Stimulated activated CD8-positive, alpha-beta memory T cell treated with anti-CD3 and anti-CD28 coated beads, Interleukin-12 subunit alpha, Interleukin-12 subunit beta, amount 100 ng/mL, for 24 hours (primary cell): ENCODE results near the gene MORC3.
"Not testable (repeated sequence)": the region's sequence is repeated elsewhere in the genome, so short reads cannot be mapped to it uniquely, and the experiment has no call there.

Source experiments
- DNase-seq: peaks from one replicate; pipeline ENCODE4 v3.0.0-alpha.2; 2020; ENCODE audit errors: extremely low read depth

Gene MORC3, protein sequence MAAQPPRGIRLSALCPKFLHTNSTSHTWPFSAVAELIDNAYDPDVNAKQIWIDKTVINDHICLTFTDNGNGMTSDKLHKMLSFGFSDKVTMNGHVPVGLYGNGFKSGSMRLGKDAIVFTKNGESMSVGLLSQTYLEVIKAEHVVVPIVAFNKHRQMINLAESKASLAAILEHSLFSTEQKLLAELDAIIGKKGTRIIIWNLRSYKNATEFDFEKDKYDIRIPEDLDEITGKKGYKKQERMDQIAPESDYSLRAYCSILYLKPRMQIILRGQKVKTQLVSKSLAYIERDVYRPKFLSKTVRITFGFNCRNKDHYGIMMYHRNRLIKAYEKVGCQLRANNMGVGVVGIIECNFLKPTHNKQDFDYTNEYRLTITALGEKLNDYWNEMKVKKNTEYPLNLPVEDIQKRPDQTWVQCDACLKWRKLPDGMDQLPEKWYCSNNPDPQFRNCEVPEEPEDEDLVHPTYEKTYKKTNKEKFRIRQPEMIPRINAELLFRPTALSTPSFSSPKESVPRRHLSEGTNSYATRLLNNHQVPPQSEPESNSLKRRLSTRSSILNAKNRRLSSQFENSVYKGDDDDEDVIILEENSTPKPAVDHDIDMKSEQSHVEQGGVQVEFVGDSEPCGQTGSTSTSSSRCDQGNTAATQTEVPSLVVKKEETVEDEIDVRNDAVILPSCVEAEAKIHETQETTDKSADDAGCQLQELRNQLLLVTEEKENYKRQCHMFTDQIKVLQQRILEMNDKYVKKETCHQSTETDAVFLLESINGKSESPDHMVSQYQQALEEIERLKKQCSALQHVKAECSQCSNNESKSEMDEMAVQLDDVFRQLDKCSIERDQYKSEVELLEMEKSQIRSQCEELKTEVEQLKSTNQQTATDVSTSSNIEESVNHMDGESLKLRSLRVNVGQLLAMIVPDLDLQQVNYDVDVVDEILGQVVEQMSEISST

DNA sequence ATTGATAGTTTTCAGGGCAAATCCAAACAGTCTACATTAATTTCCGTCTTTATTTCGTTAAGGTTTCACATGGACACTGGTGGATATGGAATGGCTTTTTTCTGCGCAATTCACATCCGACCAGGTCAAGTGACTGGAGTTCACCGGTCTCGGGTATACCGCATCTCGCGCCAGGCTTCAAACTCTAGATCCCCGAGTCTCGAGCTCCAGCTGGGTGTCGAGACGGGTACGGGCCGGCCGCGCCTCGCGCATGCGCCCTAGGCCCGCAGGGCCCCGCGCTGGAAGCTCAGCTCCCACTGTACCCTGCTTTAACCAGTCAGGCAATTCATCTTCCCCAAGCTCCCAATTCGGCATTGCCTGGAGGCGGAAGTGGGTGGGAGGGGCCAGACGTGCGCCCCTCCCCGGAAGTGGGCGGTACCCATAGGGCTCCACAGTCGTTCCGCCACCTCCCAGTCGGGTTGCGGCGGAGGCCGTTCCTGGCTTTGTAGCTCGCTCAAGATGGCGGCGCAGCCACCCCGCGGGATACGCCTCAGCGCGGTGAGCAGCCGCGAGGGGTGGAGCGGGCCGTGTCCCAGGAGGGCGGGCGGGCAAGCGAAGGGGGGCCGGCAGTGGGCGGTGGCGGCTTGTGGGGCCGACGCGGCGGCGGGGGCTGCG is at the start of gene MORC3:
TSS of gene MORC3 (plus strand) at position 431 of the 654 bp plus-strand sequence. CDS start at position 499, 68 bp downstream.
- peak; percentile 96 for DNase-seq

DNA sequence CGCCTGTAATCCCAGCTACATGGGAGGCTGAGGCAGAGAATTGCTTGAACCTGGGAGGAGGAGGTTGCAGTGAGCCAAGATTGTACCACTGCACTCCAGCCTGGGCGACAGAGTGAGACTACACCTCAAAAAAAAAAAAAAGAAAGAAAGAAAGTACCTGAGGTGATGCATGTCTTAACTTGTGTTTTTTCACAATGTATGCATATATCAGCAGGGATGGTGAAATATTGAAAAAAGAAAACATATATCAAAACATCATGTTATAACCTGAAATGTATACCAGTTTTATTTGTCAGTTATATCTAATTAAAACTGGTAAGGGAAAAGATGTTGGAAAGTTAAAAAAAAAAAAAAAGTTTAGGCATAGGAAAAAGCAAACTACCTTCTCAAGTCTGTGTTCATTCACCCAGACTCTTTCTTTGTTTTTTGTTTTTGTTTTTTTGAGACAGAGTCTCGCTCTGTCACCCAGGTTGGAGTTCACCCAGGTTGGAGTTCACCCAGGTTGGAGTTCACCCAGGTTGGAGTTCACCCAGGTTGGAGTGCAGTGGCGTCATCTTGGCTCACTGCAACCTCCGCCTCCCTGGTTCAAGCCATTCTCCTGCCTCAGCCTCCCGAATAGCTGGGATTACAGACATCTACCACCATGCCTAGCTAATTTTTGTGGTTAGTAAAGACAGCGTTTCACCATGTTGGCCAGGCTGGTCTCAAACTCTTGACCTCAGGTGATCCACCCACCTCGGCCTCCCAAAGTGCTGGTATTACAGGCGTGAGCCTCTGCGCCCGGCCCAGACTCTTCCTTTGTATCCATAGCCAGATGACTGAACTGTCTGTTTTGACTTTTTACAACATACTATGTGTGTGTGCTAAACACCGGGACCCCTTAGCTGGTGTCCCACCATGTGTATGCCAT is 49.0 kb upstream of the MORC3 start:
- DNase-seq: not testable (repeated sequence)

DNA sequence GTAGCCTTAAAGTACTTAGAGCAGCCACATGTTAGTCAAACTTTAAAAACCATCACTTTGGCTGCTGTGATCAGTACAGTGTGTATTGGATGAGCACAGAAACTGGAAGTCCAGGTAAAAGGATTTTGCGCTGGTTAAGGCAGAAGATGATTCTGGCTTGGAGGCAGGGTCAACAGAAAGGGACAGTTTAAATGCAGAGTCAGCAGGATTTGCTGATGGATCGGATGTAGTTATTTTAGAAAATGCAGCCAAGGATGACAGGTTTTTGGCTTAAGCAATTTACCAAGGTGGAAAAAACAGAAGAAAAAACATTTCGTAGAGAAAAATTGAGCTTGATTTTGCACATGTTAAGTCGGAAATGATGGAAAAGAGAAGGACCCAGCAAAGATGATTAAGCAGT is 45.9 kb upstream of the MORC3 start:
- no peak for DNase-seq

DNA sequence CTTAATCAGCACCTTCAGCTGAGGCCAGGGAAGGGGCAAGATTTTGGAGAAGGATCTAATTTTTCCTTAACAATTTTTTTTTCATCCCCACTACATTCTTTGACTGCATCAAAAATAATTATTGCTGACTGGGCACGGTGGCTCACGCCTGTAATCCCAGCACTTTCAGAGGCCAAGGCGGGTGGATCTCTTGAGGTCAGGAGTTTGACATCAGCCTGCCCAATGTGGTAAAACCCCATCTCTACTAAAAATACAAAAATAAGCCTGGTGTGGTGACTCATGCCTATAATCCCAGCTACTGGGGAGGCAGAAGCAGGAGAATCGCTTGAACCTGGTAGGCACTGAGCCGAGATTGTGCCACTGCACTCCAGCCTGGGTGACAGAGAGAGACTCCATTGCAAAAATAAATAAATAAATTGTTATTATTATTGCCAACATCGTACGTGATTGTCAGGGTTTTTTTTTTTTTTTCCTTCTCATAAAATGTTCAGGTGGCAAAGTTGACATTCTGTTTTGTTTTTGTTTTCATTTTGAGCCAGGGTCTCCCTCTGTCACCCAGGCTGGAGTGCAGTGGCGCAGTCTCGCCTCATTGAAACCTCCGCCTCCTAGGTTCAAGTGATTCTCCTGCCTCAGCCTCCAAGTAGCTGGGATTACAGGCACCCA is 37.3 kb upstream of the MORC3 start:
- DNase-seq: no peak

DNA sequence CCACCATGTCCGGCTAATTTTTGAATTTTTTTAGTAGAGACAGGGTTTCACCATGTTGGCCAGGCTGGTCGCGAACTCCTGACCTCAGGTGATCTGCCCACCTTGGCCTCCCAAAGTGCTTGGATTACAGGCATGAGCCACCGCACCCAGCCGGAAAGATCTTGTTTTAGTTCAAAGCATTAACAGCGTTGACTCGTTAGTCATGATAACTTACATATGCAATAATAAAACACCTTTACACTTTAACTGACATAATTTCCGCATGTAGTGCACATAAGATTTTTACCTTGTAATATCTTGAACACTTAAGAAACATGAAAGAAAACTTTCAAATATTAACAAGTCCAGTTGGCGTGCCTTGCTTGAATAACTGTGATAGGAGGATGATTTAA is 36.8 kb upstream of the MORC3 start:
- not testable (repeated sequence) for DNase-seq

DNA sequence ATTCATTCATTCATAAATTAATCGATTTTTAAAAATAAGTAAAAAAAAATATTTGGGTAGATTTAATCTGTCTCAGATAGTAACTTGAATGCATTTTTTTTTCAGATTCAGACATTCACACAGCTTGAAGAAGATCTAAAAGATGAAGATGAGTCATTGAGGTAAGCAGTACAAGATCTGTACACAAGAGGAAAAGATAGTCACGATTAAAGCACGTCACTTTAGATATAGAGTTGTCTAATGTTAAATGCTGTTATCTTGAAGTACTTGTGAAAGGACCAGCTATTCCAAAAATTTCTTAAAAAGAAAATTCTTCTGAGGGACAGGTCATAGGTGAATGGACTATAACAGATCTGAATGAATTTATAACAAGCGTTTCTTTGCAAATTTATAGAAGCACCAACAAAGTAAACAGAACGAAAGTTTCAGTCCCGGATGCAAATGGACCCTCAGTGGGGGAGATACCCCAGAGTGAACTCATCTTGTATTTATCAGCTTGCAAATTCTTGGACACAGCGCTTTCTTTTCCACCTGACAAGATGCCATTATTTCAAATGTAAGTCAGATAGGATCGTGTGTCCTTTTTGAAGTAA is 31.2 kb upstream of the MORC3 start:
- DNase-seq: no peak

DNA sequence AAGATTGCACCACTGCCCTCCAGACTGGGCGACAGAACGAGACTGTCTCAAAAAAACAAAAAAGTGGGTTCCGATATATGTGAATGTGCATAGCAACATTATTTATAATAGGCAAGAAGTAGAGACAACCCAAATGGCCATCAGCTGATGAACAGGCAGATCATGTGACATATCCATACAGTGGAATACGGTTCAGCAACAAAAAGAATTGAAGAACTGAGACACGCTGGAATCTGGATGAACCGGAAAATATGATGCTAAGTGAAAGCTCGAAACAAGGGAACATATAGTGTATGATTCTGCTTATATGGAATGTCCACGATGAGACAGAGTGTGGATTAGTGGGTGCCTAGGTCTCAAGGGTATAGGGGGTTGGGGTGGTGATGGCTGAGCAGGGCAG is 28.5 kb upstream of the MORC3 start:
- DNase-seq: no peak

DNA sequence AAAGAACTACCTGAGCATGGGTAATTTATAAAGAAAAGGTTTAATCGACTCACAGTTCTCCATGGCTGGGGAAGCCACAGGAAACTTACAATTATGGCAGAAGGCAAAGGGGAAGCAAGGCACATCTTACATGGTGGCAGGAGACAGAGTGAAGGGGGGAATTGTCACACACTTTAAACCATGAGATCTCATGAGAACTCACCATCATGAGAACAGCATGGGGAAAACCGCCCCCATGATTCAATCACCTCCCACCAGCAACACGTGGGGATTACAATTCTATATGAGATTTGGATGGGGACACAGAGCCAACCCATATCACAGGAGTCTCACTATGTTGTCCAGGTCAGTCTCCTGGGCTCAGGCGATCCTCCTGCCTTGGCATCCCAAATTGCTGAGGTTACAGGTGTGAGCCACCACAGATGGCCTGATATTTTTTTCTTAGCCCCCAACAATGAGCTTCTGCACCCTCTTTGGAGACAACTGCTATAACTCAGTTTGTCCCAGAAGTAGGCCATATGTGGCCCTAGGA is 22.5 kb upstream of the MORC3 start:
- no peak for DNase-seq

DNA sequence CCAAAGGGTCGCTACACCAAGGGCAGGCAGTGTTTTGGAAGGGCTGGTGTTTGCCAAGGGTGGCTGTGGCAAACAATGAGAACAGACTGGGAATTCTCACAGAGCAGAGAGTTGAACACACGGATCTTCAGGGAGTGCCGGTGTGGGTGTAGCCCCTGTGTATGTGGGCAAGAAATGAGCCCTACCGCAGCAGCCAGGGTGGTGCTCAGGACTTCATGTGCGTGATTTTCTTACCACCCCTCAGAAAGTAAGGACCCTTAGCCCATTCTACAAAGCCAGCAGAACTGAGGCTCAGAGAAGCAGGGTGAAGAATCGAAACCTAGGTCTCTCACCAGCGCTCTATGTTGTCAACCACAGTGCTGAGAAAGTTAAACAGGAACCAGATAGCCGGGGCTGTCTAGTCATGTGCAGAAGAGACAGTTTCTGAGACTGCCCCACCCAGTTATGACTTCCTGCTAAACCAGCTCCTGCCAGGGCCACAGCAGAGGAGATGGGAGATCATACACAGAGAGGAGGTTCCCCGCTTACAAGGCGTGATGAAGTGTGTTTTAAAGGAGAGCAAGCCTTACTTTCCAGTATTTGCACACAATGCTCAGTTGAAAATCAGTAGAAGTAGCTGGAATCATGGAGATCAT is 21.9 kb upstream of the MORC3 start:
- no peak for DNase-seq

DNA sequence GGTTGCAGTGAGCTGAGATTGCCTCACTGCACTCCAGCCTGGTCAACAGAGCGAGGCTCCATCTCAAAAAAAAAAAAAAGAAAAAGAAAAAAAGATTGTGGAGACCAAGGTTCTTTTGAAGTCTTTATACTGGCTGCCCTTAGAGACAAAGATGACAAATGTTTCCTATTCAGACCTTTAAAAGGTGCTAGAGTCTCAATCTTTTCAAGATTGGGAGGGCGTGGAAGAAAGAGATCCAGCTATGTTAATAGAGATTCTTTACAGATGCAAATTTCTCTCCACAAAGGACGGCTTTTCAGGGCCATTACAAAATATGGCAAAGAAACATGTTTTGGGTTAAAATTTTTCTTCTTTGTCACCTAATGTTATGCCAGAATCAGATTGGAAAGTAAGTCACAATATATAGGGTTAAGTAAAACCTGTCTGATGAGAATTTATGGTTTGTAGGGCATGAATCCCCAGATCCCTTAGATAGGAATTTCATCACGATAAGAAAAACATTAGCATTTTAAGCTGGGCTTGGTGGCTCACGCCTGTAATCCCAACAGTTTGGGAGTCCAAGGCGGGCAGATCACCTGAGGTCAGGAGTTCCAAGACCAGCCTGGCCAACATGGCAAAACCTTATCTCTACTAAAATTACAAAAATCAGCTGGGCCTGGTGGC is 13.0 kb upstream of the MORC3 start:
- no peak for DNase-seq

DNA sequence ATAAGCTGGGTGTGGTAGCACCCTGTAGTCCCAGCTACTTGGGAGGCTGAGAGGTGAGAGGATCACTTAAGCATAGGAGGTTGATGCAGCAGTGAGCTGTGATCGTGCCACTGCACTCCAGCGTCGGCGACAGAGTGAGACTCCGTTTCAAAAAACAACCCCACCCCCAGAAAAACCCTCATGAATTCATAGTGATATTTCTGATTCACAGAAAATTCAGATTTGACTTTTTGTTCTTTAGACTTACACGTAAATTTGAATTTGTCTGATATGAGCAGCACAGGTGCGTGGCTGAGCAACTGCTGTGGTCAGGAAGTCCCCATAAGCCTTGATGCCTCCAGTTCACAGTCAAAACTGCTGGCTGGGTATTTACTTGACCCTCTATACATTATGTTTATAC is 10.0 kb upstream of the MORC3 start:
- DNase-seq: no peak

DNA sequence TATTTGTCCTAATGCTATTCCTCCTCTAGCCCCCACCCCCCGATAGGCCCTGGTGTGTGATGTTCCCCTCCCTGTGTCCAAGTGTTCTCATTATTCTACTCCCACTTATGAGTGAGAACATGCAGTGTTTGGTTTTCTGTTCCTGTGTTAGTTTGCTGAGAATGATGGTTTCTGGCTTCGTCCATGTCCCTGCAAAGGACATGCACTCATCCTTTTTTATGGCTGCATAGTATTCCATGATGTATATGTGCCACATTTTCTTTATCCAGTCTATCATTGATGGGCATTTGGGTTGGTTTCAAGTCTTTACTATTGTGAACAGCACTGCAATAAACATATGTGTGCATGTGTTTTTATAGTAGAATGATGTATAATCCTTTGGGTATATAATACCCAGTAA is 6.6 kb upstream of the MORC3 start:
- not testable (repeated sequence) for DNase-seq

DNA sequence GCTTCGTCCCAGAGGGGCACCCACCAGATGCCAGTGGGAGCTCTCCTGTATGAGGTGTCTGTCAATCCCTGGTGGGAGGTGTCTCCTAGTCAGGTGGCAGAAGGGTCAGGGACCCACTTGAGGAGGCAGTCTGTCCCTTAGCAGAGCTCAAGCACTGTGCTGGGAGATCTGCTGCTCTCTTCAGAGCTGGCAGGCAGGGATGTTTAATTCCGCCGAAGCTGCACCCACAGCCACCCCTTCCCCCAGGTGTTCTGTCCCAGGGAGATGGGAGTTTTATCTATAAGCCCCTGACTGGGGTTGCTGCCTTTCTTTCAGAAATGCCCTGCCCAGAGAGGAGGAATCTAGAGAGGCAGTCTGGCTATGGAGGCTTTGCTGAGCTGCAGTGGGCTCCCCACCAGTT is 4.0 kb upstream of the MORC3 start:
- not testable (repeated sequence) for DNase-seq

DNA sequence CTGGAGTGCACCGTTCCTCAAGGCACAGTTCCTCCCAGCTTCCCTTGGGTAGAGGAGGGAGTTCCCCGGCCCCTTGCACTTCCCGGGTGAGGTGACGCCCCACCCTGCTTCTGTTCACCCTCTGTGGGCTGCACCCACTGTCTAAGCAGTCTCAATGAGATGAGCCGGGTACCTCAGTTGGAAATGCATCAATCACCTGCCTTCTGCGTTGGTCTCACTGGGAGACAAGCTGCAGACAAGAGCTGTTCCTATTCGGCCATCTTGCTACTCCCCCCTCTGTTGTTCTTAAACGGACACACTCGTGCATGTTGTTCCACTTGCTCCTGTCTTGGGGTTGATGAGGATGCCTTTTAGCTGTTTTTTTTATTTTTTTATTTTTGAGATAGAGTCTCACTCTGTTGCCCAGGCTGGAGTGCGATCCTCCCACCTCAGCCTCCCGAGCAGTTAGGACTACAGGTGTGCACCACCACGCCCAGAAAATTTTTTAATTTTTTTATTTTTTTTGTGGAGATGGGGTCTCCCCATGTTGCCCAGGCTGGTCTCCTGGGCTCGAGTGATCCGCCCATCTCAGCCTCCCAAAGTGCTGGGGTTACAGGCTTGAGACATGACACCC is 3.0 kb upstream of the MORC3 start:
- no peak for DNase-seq

DNA sequence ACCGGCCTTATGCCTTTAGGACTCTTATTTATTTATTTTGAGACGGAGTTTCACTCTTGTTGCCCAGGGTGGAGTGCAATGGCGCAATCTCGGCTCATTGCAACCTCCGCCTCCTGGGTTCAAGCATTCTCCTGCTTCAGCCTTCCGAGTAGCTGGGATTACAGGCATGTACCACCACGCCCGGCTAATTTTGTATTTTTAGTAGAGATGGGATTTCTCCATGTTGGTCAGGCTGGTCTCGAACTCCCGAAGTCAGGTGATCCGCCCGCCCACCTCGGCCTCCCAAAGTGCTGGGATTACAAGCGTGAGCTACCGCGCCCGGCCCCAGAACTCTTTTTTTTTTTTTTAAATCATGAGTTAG is 611 bp upstream of the MORC3 start:
- not testable (repeated sequence) for DNase-seq

DNA sequence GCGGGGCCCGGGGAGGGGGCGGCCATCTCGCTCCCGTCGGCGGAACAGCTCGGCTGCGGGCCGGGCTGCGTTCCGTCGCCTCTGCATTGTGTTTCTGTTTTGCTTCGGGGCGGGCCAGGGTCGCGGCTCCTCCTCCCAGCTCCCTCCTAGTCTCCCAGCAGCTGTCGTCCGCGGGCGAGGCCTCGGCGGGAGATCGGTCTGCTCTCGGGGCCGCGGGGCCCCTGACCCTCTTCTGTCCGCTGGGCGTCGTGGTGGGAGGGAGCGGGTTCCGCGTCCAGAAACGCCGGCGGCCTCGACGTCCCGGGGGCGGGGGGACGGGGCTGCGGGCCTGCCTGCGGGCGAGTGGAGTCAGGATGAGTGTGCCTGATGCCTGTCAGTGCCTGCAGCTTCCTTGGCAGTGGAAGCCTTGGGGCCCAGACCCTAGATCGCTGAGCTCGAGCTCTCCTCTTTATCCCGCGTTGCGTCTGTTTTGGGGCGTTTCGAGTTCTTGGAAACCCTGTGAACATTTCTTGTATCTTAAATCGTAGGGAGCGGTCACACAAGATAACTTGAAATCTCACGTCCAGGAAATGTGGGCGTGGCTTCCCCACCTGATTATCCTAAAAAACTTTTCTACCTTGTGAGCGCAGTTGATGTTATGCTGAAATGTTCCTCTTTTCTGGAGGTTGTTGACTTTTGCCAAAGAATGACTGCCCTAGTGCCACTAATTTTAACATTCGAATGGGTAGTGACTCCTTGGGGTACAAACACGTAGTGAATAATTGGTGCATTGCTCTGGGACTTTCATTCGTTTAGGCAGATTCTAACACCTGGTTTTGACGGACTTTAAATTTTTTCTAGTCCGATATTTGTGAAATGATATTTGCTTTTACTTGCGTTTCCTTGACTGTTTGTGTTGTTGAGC is 676 bp downstream of the MORC3 start:
- DNase-seq: peak; percentile 40

DNA sequence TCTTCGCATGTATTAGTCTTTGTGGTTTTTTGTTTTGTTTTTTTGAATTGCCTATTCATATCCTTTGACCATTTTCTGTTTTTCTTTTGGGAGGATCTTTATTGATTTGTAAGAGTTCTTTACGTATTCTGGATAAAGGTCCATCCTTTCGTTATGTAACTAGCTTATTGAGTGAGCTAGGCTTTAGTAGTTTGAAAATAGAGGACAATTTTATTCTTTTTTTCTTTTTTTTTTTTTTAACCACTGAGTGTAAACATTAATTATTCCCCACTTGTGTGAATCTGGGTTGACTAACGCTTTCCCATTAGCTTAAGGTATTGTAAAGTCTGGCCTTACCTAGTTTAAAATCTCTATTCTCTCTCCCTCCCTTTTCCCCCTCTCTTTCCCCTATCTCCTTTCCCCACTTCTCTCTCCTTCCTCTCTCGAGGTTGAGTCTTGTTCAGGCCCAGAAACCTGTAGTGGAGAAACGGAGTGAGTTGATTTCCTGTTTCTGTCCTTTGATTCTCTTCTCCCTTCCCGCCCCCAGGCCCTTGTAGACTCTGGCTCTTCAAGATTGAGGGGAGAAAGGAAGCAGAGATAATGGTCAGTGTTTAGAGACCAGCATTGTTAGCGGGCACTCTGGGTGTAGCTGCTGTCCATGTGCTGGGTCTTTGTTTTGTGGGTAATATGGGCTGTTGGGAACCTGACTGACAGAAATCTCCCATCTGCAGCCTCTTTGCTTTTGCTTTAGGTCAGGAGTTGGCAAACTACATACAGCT is 1.5 kb downstream of the MORC3 start:
- no peak for DNase-seq
